HCT116 (cell line): ENCODE data around the gene KLRC3. TPM values are rescaled to one million over a fixed set of nuclear protein-coding genes. Genes with fewer than 3 reads are reported as not detected.
"Not testable (repeated sequence)": the region's sequence is repeated elsewhere in the genome, so short reads cannot be mapped to it uniquely, and the experiment has no call there.

Experiments used
- ATAC-seq: fragments of 200-7000 bp; cut with Tn5 transposase; 2 replicates; pipeline ENCODE4 v1.9.1; 2020; ENCODE audit warnings: mild to moderate bottlenecking, moderate library complexity
- BruUV-seq: library from RNA; stranded (reverse); fragments of 400-500 nt; replicated peaks from 2 replicates; lab custom pipeline; 2021; lab: Mats Ljungman, UMichigan
- CTCF ChIA-PET: fragments of 300-600 bp; sonication (Branson Sonifier 250); formaldehyde crosslinking; loops from one replicate; lab custom pipeline; 2021; ENCODE audit warnings: antibody characterized with exemption; lab: Charles Lee
- POLR2A ChIA-PET: fragments of 300-600, 350-600 bp; sonication (Branson Sonifier 250); formaldehyde crosslinking; loops from one replicate; lab custom pipeline; 2021; ENCODE audit warnings: antibody characterized with exemption; lab: Charles Lee
- RAD21 ChIA-PET, 2 experiments: fragments of 300-600 bp; sonication (Branson Sonifier 250); formaldehyde crosslinking; loops; one replicate each; lab custom pipeline; 2023; ENCODE audit warnings: low total read pairs in 2 of 2; ENCODE audit not compliant: uncharacterized antibody in 2 of 2, unreplicated experiment in 2 of 2, low non-redundant PET in 1 of 2; lab: Charles Lee
- DNase-seq: peaks from one replicate; pipeline ENCODE4 v3.0.0-alpha.2; 2010; ENCODE audit warnings: low read depth, low spot score
- H2AFZ ChIP-seq: fragments of 200-600 bp; shearing (Covaris generic), sonication (generic); 2 replicates; pipeline ENCODE4 v1.6.1; 2017; ENCODE audit warnings: low read depth, mixed run types, mixed read lengths, antibody characterized with exemption, low read length; ENCODE audit not compliant: poor library complexity, severe bottlenecking
- H3K27ac ChIP-seq: 2 replicates; pipeline ENCODE4 v1.5.1; 2012; ENCODE audit warnings: low read depth, low read length
- H3K27me3 ChIP-seq: fragments of 200-600 bp; sonication (generic); 2 replicates; pipeline ENCODE4 v1.6.1; 2016; ENCODE audit warnings: mixed run types, low read length, mixed read lengths; ENCODE audit not compliant: insufficient read depth
- H3K36me3 ChIP-seq, 2 experiments: fragments of 200-500 bp in 1 of 2; fragments of 200-600 bp in 1 of 2; sonication (Bioruptor generic) in 1 of 2; sonication (generic) in 1 of 2; 2 replicates each; pipeline versions ENCODE4 v1.5.1 to v1.6.1; 2014 to 2016; ENCODE audit warnings: low read length in 2 of 2, inconsistent platforms in 1 of 2, mixed read lengths in 1 of 2, mixed run types in 1 of 2; ENCODE audit not compliant: insufficient read depth in 2 of 2, control insufficient read depth in 1 of 2
- H3K4me1 ChIP-seq, 2 experiments: fragments of 200-600 bp in 1 of 2; sonication (generic) in 1 of 2; 2 replicates each; pipeline versions ENCODE4 v1.5.1 to v1.6.1; 2012 to 2017; ENCODE audit warnings: low read length in 2 of 2, inconsistent platforms in 1 of 2, mild to moderate bottlenecking in 1 of 2, mixed read lengths in 1 of 2, mixed run types in 1 of 2, moderate library complexity in 1 of 2; ENCODE audit not compliant: insufficient read depth in 2 of 2, control insufficient read depth in 1 of 2
- H3K4me2 ChIP-seq: fragments of 200-600 bp; sonication (generic); 2 replicates; pipeline ENCODE4 v1.6.1; 2017; ENCODE audit warnings: mixed run types, low read length, mixed read lengths
- H3K4me3 ChIP-seq, 2 experiments: fragments of 200-600 bp in 1 of 2; sonication (generic) in 1 of 2; replicated peaks in 1 of 2; 2 replicates each; pipeline ENCODE4 v1.5.1; 2011 to 2016; ENCODE audit warnings: low read length in 2 of 2, control low read depth in 1 of 2, low read depth in 1 of 2, mild to moderate bottlenecking in 1 of 2, mixed read lengths in 1 of 2, mixed run types in 1 of 2
- H3K79me2 ChIP-seq: fragments of 200-600 bp; sonication (generic); 2 replicates; pipeline ENCODE4 v1.6.1; 2017; ENCODE audit warnings: mild to moderate bottlenecking, mixed run types, low read length, moderate library complexity, mixed read lengths; ENCODE audit not compliant: insufficient read depth
- H3K9ac ChIP-seq: fragments of 200-600 bp; sonication (generic); 2 replicates; pipeline ENCODE4 v1.6.1; 2016; ENCODE audit warnings: low read length, mixed read lengths
- H3K9me2 ChIP-seq: fragments of 200-600 bp; sonication (generic), shearing (Covaris generic); 2 replicates; pipeline ENCODE4 v1.6.1; 2017; ENCODE audit warnings: mixed run types, mild to moderate bottlenecking, moderate library complexity; ENCODE audit not compliant: insufficient read depth
- H3K9me3 ChIP-seq, 2 experiments: fragments of 200-500 bp in 1 of 2; fragments of 200-600 bp in 1 of 2; sonication (Bioruptor generic) in 1 of 2; sonication (generic) in 1 of 2; 2 replicates each; pipeline ENCODE4 v1.6.1; 2014 to 2017; ENCODE audit warnings: low read length in 2 of 2, mixed read lengths in 2 of 2, inconsistent platforms in 1 of 2, low read depth in 1 of 2, mild to moderate bottlenecking in 1 of 2, mixed run types in 1 of 2, moderate library complexity in 1 of 2; ENCODE audit not compliant: control insufficient read depth in 1 of 2, insufficient read depth in 1 of 2
- H4K20me1 ChIP-seq: fragments of 200-600 bp; sonication (generic), shearing (Covaris generic); 2 replicates; pipeline ENCODE4 v1.6.1; 2017; ENCODE audit warnings: mixed run types, mild to moderate bottlenecking, moderate library complexity; ENCODE audit not compliant: insufficient read depth
- ATF3 ChIP-seq: IDR thresholded peaks from 2 replicates; pipeline ENCODE4 v1.6.1; 2012
- CTCF ChIP-seq, 3 experiments: fragments of 200-600 bp in 1 of 3; sonication (generic) in 1 of 3; IDR thresholded peaks in 2 of 3; conservative IDR thresholded peaks in 1 of 3; 2 replicates each; pipeline ENCODE4 v1.5.1; 2012 to 2017; ENCODE audit warnings: low read depth in 2 of 3, low read length in 2 of 3, antibody characterized with exemption in 1 of 3, borderline replicate concordance in 1 of 3, control low read depth in 1 of 3, mild to moderate bottlenecking in 1 of 3, mixed read lengths in 1 of 3, mixed run types in 1 of 3, moderate library complexity in 1 of 3; ENCODE audit not compliant: insufficient read depth in 1 of 3
- EZH2 ChIP-seq: fragments of 200-600 bp; sonication (generic); IDR thresholded peaks from 2 replicates; pipeline ENCODE4 v1.6.1; 2017; ENCODE audit warnings: antibody characterized with exemption, mixed run types
- RAD21 ChIP-seq: IDR thresholded peaks from 2 replicates; pipeline ENCODE4 v1.6.1; 2012; ENCODE audit warnings: low read depth, mild to moderate bottlenecking
- SP1 ChIP-seq: IDR thresholded peaks from 2 replicates; pipeline ENCODE4 v1.6.1; 2012; ENCODE audit warnings: low read depth
- SRF ChIP-seq: IDR thresholded peaks from 2 replicates; pipeline ENCODE4 v1.6.1; 2012; ENCODE audit warnings: low read depth
- TCF7L2 ChIP-seq: IDR thresholded peaks from 2 replicates; pipeline ENCODE4 v1.7.0; 2011; ENCODE audit warnings: borderline replicate concordance, inconsistent platforms; ENCODE audit not compliant: insufficient read depth, insufficient read length; ENCODE audit errors: extremely low read depth
- intact Hi-C: fragments of 100-400 bp; cut with micrococcal nuclease; formaldehyde crosslinking; loops from 2 replicates; pipeline ENCODE4 v1.10.0; 2022
- total RNA-seq: library from RNA; stranded (reverse); gene quantifications from one replicate; pipeline ENCODE4 v1.2.1, GENCODE V29; 2021; ENCODE audit not compliant: unreplicated experiment
- TF ChIP-seq, protein P1 (sequence below): IDR thresholded peaks from 2 replicates; pipeline ENCODE4 v1.6.1; 2011; ENCODE audit warnings: mild to moderate bottlenecking, low read length, moderate library complexity; ENCODE audit not compliant: insufficient replicate concordance; ENCODE audit errors: extremely low read depth
- TF ChIP-seq, protein P2 (sequence below): IDR thresholded peaks from 2 replicates; pipeline ENCODE4 v1.6.1; 2012

KLRC3 gene
- total RNA-seq, 1 experiment from 2014 or later, result 1.8 TPM

DNA sequence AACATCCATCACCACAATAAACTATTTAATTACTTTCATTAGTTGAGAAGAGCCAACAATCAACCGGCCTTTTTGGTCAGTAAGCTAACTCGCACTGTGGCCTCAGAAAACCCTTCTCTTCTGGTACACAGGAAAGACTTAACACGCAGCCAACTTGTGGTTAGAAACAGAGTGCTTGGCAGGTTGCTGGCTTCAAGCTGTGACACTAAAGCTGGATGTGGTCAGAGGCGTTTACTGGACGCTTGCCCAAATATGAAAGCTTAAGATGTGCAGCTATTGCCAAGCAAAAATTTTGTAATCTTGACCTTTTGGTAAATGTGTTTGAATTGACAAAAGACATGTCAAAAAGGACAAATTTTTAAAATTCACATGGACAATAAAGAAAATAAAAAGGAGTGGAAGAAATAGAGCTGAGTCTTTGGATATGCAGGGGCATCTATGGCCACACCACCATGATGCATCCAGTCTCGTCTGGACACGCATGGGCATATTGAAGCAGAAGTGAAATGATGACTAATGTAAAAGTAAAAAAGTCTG lies 27.9 kb downstream of the KLRC3 start (continued):
- TF ChIP-seq, protein P1, sequence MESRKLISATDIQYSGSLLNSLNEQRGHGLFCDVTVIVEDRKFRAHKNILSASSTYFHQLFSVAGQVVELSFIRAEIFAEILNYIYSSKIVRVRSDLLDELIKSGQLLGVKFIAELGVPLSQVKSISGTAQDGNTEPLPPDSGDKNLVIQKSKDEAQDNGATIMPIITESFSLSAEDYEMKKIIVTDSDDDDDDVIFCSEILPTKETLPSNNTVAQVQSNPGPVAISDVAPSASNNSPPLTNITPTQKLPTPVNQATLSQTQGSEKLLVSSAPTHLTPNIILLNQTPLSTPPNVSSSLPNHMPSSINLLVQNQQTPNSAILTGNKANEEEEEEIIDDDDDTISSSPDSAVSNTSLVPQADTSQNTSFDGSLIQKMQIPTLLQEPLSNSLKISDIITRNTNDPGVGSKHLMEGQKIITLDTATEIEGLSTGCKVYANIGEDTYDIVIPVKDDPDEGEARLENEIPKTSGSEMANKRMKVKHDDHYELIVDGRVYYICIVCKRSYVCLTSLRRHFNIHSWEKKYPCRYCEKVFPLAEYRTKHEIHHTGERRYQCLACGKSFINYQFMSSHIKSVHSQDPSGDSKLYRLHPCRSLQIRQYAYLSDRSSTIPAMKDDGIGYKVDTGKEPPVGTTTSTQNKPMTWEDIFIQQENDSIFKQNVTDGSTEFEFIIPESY, result no peak

- BruUV-seq, POLR2A ChIA-PET: not testable (repeated sequence)
These were observed 29.4 kb downstream of the KLRC3 start for GRCh38 chr12:10390991-10391390.

GRCh38 chr12:10389904-10390303 lies 30.5 kb downstream of the KLRC3 start, which contains the start of gene KLRK1:
TSS of gene KLRK1 (minus strand) at chr12:10390041. CDS start at chr12:10388810, 1,231 bp downstream.
- BruUV-seq, result no TSS peak
- Histone ChIP-seq H3K27ac (no peak within 1 kb of the TSS), H3K4me3 (no peak within 1 kb of the TSS)

More at GRCh38 chr12:10390991-10391390, 29.4 kb downstream of the KLRC3 start:
- H3K4me3 ChIP-seq, CTCF ChIA-PET, H3K9ac ChIP-seq, ATAC-seq, H3K27ac ChIP-seq, H4K20me1 ChIP-seq, H3K9me3 ChIP-seq, intact Hi-C loops, DNase-seq, H2AFZ ChIP-seq, H3K9me2 ChIP-seq, H3K79me2 ChIP-seq, H3K36me3 ChIP-seq, H3K4me2 ChIP-seq, H3K27me3 ChIP-seq: not testable (repeated sequence)
- RAD21 ChIA-PET, result interaction anchor here in 1 of 2 experiments (0.6 kb wide), 1 partner anchor 17 kb away, joined by 5 read pairs; no protein-coding TSS in a partner anchor
- peaks cover 20 to 42% of the 10 kb centered on the region in 2 experiments for H3K4me1 ChIP-seq

More at GRCh38 chr12:10389904-10390303, 30.5 kb downstream of the KLRC3 start, which contains the start of gene KLRK1:
- no peaks in the 10 kb centered on the region for H3K27me3 ChIP-seq
- no peaks in the 10 kb centered on the region for H3K9me2 ChIP-seq
- TF ChIP-seq SRF (no peak), EZH2 (no peak), SP1 (no peak), TCF7L2 (no peak), RAD21 (no peak), ATF3 (no peak), CTCF (IDR thresholded peaks at IDR 0.05 in 2 of 3, conservative IDR thresholded peaks at IDR 0.05 in 1 of 3; ENCODE audit: borderline replicate concordance in 1 of 3, insufficient read depth in 1 of 3, low read depth in 2 of 3, low read length in 2 of 3) (no peak)
- TF ChIP-seq, protein P1, result no peak
- TF ChIP-seq, protein P2, sequence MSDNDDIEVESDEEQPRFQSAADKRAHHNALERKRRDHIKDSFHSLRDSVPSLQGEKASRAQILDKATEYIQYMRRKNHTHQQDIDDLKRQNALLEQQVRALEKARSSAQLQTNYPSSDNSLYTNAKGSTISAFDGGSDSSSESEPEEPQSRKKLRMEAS, result no peak
- intact Hi-C loops, result no loop called here
- ChIA-PET RAD21 (no interaction called here), CTCF (no interaction called here), POLR2A (no interaction called here)
- no peak within 1 kb of the TSS for H3K9ac ChIP-seq
- no peaks in the 10 kb centered on the region for H3K9me3 ChIP-seq
- no peaks in the 10 kb centered on the region for H3K79me2 ChIP-seq
- no peak within 1 kb of the TSS for H2AFZ ChIP-seq
- no peaks in the 10 kb centered on the region for H3K36me3 ChIP-seq
- DNase-seq (no peak), ATAC-seq (no peak)
- no peak within 1 kb of the TSS for H3K4me2 ChIP-seq
- H3K4me1 ChIP-seq, result peaks cover 17 to 32% of the 10 kb centered on the region in 2 experiments
- no peaks in the 10 kb centered on the region for H4K20me1 ChIP-seq
